OCI-LY3 (cell line): ENCODE results near the gene UGDH.
A peak's percentile ranks its signal among the peaks of the same experiment; 100 is the strongest.

Experiments used
- H2AFZ ChIP-seq: fragments of 200-600, 300-600 bp; shearing (Covaris generic); 2 replicates; pipeline ENCODE4 v1.6.0; 2014; ENCODE audit warnings: antibody characterized with exemption, low read depth, low read length
- H3K27ac ChIP-seq: fragments of 200-600, 300-600 bp; sonication (generic); 2 replicates; pipeline ENCODE4 v1.5.1; 2014; ENCODE audit warnings: mild to moderate bottlenecking, low read length, moderate library complexity, mixed read lengths
- H3K27me3 ChIP-seq: fragments of 200-600, 300-600 bp; sonication (generic); 2 replicates; pipeline ENCODE4 v1.6.1; 2014; ENCODE audit warnings: low read depth, low read length, mixed read lengths
- H3K36me3 ChIP-seq: fragments of 200-600, 300-600 bp; sonication (generic); replicated peaks from 2 replicates; pipeline ENCODE3; 2014; ENCODE audit warnings: low read depth, low read length, mixed read lengths
- H3K4me1 ChIP-seq: fragments of 300-600, 200-600 bp; sonication (generic); 2 replicates; pipeline ENCODE4 v1.6.1; 2014; ENCODE audit warnings: low read length, mixed read lengths
- H3K4me2 ChIP-seq: fragments of 200-600, 300-600 bp; sonication (generic); 2 replicates; pipeline ENCODE4 v1.6.1; 2014; ENCODE audit warnings: low read length, mixed read lengths
- H3K4me3 ChIP-seq: fragments of 300-600, 200-600 bp; sonication (generic); 2 replicates; pipeline ENCODE4 v1.5.1; 2014; ENCODE audit warnings: antibody characterized with exemption, mild to moderate bottlenecking, low read length, moderate library complexity
- H3K79me2 ChIP-seq: fragments of 300-600, 200-600 bp; shearing (Covaris generic); 2 replicates; pipeline ENCODE4 v1.6.1; 2014; ENCODE audit warnings: mild to moderate bottlenecking, low read length, mixed read lengths
- H3K9ac ChIP-seq: fragments of 300-600, 200-600 bp; shearing (Covaris generic); 2 replicates; pipeline ENCODE4 v1.6.0; 2014; ENCODE audit warnings: mild to moderate bottlenecking, low read length, moderate library complexity
- H3K9me3 ChIP-seq: fragments of 200-600, 300-600 bp; shearing (Covaris generic); 2 replicates; pipeline ENCODE4 v1.6.1; 2014; ENCODE audit warnings: low read length, mixed read lengths; ENCODE audit not compliant: insufficient read depth
- H4K20me1 ChIP-seq: fragments of 200-600, 300-600 bp; sonication (generic); 2 replicates; pipeline ENCODE4 v1.6.1; 2016; ENCODE audit warnings: low read length, mixed read lengths; ENCODE audit not compliant: insufficient read depth
- EZH2phosphoT487 ChIP-seq: fragments of 200-600 bp; shearing (Covaris generic); IDR thresholded peaks from 2 replicates; pipeline ENCODE4 v1.6.1; 2018; ENCODE audit warnings: antibody characterized with exemption, mixed run types, low read depth
- TF ChIP-seq, protein P1 (sequence below): fragments of 200-600, 300-600 bp; sonication (generic); IDR thresholded peaks from 2 replicates; pipeline ENCODE4 v1.5.1; 2014; ENCODE audit warnings: antibody characterized with exemption, low read length, low read depth

Gene UGDH

DNA sequence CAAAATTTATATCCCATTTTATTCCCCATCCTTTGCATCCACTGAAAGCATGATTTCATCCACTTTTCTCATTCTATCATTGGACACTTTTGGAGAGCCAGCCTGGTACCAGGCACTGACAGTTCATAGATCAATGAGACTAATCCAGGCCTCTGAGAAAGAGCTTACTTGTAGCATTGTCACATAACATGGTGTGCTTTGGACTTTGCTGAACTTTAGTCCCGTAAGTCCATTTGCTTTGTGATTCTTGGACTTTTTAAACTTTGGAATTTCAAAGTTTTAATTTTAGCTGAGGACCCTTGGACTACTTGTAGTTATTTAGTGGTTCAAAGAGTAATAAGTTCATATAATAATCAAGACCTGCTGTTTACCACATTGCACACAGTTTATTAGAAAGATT is 56.8 kb downstream of the UGDH start:
- no peak for TF ChIP-seq EZH2phosphoT487
- TF ChIP-seq, protein P1, sequence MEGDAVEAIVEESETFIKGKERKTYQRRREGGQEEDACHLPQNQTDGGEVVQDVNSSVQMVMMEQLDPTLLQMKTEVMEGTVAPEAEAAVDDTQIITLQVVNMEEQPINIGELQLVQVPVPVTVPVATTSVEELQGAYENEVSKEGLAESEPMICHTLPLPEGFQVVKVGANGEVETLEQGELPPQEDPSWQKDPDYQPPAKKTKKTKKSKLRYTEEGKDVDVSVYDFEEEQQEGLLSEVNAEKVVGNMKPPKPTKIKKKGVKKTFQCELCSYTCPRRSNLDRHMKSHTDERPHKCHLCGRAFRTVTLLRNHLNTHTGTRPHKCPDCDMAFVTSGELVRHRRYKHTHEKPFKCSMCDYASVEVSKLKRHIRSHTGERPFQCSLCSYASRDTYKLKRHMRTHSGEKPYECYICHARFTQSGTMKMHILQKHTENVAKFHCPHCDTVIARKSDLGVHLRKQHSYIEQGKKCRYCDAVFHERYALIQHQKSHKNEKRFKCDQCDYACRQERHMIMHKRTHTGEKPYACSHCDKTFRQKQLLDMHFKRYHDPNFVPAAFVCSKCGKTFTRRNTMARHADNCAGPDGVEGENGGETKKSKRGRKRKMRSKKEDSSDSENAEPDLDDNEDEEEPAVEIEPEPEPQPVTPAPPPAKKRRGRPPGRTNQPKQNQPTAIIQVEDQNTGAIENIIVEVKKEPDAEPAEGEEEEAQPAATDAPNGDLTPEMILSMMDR: no peak
- peaks cover 28% of the 10 kb centered on the region for H3K36me3 ChIP-seq
- H3K4me2 ChIP-seq: peak overlapping the region; percentile 73; the same call in 1 of the 2 replicates
- no peaks in the 10 kb centered on the region for H3K9me3 ChIP-seq
- H4K20me1 ChIP-seq: no peaks in the 10 kb centered on the region
- H2AFZ ChIP-seq: no peak overlapping the region
- no peaks in the 10 kb centered on the region for H3K79me2 ChIP-seq
- peaks cover 13% of the 10 kb centered on the region for H3K4me1 ChIP-seq
- no peak overlapping the region for H3K9ac ChIP-seq
- H3K4me3 ChIP-seq: no peak overlapping the region
- H3K27me3 ChIP-seq: no peaks in the 10 kb centered on the region
- peak overlapping the region; percentile 84; the same call in 1 of the 2 replicates for H3K27ac ChIP-seq

DNA sequence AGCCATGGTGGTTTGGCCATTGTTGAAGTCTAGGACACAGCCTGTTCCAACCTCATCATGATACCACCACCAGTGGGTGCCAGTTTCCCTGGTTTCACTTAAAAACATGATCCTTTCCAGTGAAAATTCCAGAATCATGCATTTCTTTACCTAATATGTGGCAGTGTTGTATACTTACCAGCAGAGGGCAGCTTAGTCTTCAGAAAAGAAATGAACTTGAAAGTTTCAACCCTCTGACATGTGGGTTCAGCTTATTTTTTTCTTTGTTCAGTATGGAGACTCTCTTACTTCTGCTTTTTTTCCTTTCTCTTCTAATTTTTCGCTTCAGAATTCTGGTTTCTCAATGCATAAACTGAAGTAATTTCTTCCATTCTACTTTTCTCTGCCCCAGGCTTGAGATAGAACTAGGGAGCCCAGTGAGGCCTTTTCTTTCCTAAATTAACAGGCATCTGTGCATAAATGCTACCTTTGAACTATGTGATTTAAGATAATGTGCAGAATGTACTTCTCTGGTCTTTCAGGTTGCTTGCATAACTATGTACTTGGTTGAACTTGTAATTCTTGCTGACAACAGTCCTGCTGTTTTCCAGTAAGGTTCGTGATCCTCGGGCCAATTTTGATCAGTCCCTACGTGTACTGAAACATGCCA is 57.7 kb downstream of the UGDH start:
- peak overlapping the region; percentile 84 for H3K27ac ChIP-seq
- H3K27me3 ChIP-seq: no peaks in the 10 kb centered on the region
- no peak overlapping the region for H2AFZ ChIP-seq
- H3K79me2 ChIP-seq: no peaks in the 10 kb centered on the region
- peaks cover 21% of the 10 kb centered on the region for H3K4me1 ChIP-seq
- TF ChIP-seq, protein P1: peak; percentile 93
- TF ChIP-seq EZH2phosphoT487: no peak
- H3K4me2 ChIP-seq: peak overlapping the region; percentile 73
- H3K9me3 ChIP-seq: no peaks in the 10 kb centered on the region
- H4K20me1 ChIP-seq: no peaks in the 10 kb centered on the region
- H3K4me3 ChIP-seq: peak overlapping the region; percentile 50
- H3K36me3 ChIP-seq: peaks cover 33% of the 10 kb centered on the region
- peak overlapping the region; percentile 52 for H3K9ac ChIP-seq

DNA sequence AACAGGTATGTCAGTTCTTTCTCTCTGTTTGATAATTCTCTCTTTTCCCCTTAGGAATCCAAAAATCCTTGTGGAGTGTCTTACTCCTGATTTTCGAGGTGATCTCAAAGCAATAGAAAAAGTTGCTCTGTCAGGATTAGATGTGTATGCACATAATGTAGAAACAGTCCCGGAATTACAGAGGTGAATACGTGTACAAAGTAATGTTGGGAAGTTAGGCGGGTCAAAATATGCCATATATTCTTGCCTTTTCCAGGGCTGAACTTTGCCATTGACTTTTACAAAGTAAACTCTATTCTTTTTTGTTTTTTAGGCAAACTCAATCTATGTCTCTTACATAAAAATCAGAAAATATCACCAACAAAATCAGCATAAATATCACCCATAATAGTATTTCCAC is 59.8 kb downstream of the UGDH start:
- no peaks in the 10 kb centered on the region for H3K79me2 ChIP-seq
- H3K9me3 ChIP-seq: no peaks in the 10 kb centered on the region
- no peaks in the 10 kb centered on the region for H3K27me3 ChIP-seq
- H2AFZ ChIP-seq: no peak overlapping the region
- H4K20me1 ChIP-seq: no peaks in the 10 kb centered on the region
- no peak overlapping the region for H3K9ac ChIP-seq
- H3K4me3 ChIP-seq: no peak overlapping the region
- TF ChIP-seq, protein P1: no peak
- TF ChIP-seq EZH2phosphoT487: no peak
- no peak overlapping the region for H3K27ac ChIP-seq
- H3K36me3 ChIP-seq: peaks cover 25% of the 10 kb centered on the region
- H3K4me2 ChIP-seq: no peak overlapping the region
- peaks cover 22% of the 10 kb centered on the region for H3K4me1 ChIP-seq

DNA sequence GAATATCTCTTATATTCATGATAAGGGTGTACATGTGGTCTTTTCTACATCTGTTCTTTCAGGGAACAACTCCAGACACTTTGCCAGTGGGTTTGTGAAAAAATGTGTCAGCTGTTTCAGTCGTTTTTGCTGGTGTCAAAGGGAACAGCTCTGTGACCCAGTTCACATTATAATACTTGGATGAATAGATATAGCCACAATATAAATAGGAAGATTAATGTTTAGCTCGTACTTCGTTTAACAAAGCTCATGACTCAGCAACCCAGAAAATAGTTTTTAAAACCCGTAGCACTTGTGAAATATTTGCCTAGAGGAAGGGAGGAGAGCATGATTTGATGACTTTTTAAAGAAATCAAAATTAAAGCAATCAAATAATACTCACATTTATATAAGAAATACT is 60.5 kb downstream of the UGDH start:
- H3K79me2 ChIP-seq: no peaks in the 10 kb centered on the region
- TF ChIP-seq, protein P1: no peak
- TF ChIP-seq EZH2phosphoT487: no peak
- H3K9ac ChIP-seq: no peak overlapping the region
- H3K4me1 ChIP-seq: peaks cover 22% of the 10 kb centered on the region
- H3K4me2 ChIP-seq: no peak overlapping the region
- no peaks in the 10 kb centered on the region for H3K27me3 ChIP-seq
- no peak overlapping the region for H3K27ac ChIP-seq
- H2AFZ ChIP-seq: no peak overlapping the region
- H3K9me3 ChIP-seq: no peaks in the 10 kb centered on the region
- H3K4me3 ChIP-seq: no peak overlapping the region
- peaks cover 22% of the 10 kb centered on the region for H3K36me3 ChIP-seq
- H4K20me1 ChIP-seq: no peaks in the 10 kb centered on the region
